ENCODE data around the gene BMPER.

BMPER gene

DNA sequence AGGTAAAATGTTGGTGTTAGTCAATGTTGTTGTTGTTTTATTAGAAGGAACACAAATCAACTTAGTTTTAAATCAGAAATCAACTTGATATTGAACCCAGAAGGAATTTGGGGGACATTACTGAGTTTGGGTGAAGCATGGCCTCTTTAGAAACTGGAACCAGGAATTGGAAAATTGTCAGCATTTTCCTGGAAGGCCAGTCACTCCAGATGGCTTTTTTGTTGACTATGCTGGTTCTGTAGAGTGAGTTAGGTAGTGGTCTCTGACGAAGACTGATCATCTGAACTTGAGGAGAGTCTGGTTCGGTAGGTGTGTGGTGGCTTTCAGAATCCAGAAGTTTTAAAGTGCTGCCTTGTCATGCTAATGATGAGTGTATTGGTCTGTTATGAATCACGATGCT, 111.5 kb downstream of the BMPER start:
- DNase-seq (ENCODE audit: low read depth in 3 of 3, low spot score in 1 of 3) = no peak

GRCh38 chr7:34019301-34019790, 114.0 kb downstream of the BMPER start:
- no peak for DNase-seq (ENCODE audit: low read depth in 3 of 3, low spot score in 1 of 3)

DNA sequence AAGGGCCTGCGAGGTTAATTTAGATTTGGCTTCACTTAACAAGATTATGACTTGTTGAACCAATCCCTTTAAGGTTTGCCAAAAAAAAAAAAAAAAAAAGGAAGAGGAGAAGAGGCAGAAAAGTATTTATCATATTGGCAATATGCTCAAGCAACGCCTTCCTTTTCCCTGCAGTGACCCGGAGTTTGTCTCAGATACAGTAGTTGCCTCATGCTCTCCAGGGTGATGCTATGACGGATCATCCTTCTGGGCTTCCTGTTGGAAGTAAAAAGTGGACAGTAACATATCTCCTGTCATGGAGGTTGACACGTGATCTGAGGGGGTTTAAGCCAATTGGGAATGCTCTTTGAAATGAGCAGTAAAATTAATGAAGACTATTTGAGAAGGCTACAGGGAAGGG, 117.3 kb downstream of the BMPER start:
- DNase-seq (ENCODE audit: low read depth in 3 of 3, low spot score in 1 of 3) = no peak

DNA sequence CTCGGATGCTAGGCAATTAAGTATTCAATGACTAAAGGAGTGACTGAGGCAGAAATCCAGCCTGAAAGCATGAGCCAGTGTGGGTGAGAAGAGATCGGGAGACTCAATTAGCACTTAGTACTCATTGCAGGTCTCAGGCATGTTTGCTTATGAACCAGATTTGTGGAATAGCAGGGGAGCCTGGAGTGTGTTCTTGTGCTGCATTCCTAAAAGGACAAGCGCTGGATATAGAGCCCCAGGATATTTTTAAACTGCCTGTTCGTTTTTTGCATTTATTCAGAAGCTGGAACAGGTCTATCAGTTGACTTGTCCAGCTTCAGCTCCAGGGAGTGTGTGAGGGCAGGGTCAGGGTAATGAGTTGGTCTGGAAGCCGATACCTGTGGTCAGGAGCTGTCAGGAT, 120.3 kb downstream of the BMPER start:
- no peak for DNase-seq (ENCODE audit: low read depth in 3 of 3, low spot score in 1 of 3)

DNA sequence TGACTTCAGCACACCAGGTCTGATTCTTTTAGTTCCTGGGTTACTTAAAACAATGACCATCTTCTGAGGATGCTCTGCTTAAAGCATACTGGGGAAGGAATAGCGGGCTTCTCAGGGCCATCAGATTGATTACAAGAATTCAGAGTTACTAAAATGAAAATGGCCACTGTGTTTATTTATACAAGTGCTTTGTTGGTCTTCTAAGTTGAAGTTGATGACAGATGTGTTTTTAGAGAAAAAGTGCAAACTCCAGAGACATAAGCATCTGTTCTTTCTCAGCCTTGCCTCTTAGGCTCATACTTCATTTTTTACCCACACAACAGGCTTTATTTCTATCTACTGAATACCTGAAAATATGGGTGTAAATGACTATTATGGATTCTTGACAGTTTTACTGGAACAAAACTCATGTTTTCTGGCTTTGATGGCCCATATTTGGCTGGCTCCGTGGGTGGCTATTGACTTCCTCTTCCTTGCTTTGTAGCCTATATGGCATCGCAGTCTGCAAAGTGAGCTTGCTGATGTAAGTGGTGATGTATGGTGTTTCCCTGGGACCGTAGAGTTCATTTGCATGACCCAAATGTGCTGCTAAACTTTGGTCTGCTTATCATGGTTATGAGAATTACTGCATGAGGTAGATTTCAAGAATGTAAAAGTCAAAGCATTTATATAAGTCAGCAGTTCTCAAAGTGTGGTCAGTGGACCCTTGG, 121.3 kb downstream of the BMPER start:
- no peak for DNase-seq (ENCODE audit: low read depth in 3 of 3, low spot score in 1 of 3)

DNA sequence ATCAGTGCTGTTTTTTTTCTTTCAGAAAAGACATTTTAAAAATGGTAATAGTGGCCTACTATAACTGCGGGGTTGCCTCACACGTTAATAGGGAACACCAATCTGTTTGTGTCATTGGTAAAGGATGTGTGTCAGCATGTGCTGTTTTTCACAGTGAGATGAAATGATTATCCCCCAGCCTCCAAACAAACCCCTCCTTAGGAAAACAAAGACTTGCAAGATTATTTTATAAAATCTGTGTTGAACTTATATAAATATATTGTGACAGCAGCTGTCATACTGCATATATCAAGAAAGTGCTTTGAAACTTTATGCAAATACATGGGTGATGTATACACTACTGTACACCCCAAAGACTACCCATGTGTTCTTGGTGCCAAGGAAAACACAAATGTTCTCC, 125.8 kb downstream of the BMPER start:
- DNase-seq (ENCODE audit: low read depth in 3 of 3, low spot score in 1 of 3) = no peak

DNA sequence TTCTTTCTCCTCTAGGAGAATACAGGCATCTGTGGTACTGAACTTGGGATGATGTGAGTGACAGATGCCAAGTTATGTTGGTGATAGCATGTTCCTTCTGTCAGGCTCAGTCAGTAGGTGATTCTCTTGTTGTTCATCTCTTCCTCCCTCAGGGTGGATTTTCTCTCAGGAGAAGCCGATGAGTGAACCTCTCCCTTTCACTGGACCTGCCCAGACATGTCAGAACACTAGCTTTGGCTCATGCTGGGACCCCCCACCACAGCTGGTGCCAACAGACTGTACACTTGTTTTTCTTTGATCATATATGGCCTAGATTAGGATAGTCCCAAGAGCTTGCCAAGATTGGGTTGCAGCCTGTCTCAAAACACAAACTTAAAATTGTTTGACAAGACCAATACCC, 129.4 kb downstream of the BMPER start:
- DNase-seq (ENCODE audit: low read depth in 3 of 3, low spot score in 1 of 3) = no peak

DNA sequence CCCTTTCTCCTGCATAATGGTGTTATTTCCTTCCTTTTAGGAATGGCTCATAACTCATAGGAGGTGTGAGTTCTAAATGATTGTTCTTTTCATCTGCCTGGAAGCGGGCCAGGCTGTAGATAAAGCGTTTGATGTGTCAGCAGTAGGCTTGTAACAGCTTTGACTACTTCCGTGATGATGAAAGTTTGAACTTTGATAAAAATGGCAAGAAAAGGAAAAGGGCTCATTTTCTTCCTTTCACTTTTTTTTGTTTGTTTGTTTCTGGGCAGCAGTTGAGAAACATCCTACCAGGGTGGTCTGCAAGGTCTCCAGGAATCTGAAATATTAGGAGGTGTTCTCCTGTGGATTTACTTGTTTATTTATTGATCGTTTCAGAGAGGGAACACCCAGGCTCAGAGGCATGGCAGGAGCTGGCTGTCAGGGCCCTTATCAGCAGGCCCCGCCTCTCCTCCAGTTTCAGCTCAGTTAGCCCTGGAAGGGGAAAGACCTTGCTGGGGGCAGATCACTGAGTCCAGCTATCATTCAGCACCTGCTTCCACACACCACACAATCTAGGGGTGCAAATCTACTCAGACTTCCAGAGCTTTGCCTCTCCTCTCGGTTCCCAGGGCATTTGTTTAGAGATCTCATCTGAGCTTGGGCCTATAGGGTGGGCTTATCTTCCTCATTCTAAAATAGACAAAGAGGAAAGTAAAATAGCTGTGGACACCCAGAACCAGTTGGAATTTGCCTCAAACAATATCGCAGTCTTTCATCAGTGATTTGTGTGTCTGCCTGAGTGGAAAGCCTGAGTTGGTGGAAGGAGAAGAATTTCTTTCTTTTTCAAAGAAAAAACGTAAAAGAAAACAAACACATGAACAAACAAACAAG, 130.9 kb downstream of the BMPER start:
- no peak for DNase-seq (ENCODE audit: low read depth in 3 of 3, low spot score in 1 of 3)

DNA sequence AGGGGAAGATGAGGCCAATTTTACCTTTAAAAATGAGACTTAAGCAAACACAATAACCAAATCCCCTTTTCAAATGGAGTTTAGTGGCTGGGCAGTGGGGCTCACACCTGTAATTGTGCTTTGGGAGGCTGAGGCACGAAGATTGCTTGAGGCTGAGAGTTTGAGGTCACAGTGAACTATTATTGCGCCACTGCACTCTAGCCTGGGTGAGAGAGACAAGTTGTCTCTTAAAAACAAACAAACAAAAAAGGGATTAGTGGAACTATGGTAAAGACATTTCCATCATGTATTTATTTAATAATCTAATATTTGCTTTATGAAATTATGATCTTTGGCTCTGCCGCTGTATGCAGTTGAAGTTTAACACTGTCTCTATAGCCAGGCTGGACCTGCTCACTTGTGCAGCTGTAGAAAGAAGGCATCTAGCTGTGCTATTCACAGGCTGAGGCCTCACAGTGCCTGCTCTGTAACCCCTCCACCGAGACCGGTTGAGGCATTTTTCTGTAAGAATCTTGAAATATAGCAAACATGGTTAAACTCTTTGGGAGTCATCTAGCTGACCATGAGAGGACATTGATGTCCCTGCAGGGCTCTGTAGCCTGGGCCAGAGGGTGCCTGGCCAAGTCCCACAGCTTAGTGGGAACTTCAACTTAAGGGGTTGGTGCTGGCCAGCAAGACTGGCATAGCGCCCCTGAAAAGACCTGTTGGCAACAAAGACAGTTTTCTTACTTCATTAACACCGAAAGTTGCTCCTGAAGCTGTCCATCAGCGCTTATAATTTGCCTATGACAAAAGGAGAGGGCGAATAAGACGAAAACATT, 131.8 kb downstream of the BMPER start:
- DNase-seq (ENCODE audit: low read depth in 3 of 3, low spot score in 1 of 3) = no peak

GRCh38 chr7:34038816-34039470, 133.6 kb downstream of the BMPER start:
- no peak for DNase-seq (ENCODE audit: low read depth in 3 of 3, low spot score in 1 of 3)

- no peak for DNase-seq (ENCODE audit: low read depth in 3 of 3, low spot score in 1 of 3)
These were observed 136.4 kb downstream of the BMPER start for GRCh38 chr7:34041707-34042106.

- DNase-seq (ENCODE audit: low read depth in 3 of 3, low spot score in 1 of 3) = no peak
These were observed 137.1 kb downstream of the BMPER start for GRCh38 chr7:34042406-34042805.

DNA sequence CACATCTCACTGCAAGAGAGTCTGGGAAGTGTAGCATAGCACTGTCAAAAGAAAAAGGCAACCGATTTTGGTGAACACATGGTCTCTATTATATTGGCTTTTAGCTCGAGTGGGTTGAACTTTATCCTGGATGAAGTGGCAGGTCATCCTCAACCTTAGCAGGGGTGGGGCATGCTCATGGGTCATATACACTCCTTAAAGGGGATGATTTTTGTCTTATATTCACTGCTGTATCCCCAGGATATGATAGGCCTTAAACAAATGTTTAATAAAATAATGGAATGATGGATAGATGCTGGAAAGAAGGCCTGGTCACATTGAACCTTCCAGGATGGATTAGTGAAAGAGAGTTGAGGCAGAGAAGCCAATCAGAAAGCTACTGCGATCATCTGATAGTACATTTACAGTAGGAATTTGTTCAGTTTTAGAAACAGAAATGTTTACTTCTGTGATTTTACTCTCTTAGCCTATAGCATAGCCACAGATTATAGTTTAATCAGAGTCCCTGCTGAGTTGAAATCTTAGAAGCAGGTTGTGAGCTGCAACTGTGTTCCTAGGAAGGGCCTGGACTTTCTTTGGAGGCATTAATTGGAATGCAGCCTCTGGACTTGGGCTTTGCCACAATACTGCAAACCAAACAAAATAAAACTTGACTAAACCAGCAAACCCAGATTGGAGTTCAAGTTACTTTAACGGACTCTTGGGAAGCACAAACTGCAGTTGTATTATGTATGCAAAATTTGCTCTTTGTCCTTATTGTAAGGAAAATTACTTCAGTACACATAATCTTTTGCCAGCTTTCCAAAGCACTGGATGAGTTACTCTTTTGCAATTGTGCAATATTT, 138.3 kb downstream of the BMPER start:
- no peak for DNase-seq (ENCODE audit: low read depth in 3 of 3, low spot score in 1 of 3)

DNA sequence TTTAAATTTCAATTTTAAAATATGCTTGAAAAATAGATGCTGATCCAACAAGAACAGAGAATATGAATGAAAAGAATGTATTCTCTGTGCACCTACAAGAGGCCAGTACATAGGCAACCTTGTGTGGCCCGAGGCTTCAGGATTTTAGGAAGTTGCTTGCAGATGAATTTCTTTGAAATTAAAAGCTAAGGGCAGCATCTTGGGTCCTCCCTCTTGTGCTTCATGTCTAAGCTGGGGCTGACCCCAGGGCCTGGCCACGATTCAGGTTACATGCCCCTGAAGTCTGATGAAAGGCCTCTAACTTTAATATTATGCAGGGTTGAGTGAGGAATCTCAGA, 138.9 kb downstream of the BMPER start:
- DNase-seq (ENCODE audit: low read depth in 3 of 3, low spot score in 1 of 3) = no peak

DNA sequence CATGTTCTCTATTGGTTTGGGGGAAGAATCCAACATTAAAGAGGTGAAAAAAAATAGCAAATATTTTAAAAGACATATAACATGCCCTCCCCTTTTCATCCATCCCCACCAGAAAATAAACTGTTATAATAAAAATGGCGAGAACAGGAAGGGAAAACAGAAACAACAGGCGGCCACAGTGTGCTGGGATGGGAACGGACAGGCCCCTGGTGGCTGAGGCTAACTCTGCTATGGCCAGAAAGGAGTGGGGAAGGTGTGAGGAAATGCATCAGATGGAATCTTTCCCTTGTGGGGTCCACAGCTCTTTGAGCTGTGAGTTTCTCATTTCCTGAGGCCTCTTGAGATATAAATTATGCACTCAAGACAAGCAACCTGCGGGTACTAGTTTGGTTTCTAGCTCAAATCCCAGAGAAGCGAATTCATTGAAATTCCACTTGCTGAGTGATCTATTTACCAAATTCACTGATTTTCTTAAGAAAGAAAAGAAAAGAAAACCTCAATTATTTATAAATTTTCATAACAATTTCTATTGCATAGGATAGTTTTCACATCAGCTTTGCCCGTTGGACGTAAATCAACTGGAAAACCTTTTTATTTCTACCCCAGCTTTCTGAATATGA, 139.5 kb downstream of the BMPER start:
- DNase-seq (ENCODE audit: low read depth in 3 of 3, low spot score in 1 of 3) = no peak

GRCh38 chr7:34048445-34048844, 143.1 kb downstream of the BMPER start:
- no peak for DNase-seq (ENCODE audit: low read depth in 3 of 3, low spot score in 1 of 3)

DNA sequence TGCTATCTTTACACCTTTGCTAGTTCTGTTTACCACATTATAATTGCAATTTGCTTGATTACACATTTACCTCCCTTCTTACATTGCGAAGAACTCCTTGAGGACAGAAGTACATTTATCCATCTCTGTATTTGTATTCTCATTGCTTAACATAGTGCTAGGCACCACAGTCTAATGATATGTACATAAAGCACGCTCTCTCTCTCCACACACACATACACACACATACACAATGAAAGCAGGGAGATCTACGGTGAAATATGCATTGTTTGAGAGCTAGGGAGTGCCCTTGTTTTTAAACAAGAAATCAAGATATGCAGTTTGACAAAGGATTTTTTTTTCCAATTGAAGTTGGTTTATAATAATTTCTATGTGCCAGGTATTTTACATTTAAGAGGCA, 148.7 kb downstream of the BMPER start:
- DNase-seq (ENCODE audit: low read depth in 3 of 3, low spot score in 1 of 3) = no peak

GRCh38 chr7:34057136-34057535, 151.8 kb downstream of the BMPER start:
- DNase-seq (ENCODE audit: low read depth in 3 of 3, low spot score in 1 of 3) = no peak

- DNase-seq (ENCODE audit: low read depth in 3 of 3, low spot score in 1 of 3) = no peak
These were observed 152.6 kb downstream of the BMPER start for GRCh38 chr7:34057956-34058355.

DNA sequence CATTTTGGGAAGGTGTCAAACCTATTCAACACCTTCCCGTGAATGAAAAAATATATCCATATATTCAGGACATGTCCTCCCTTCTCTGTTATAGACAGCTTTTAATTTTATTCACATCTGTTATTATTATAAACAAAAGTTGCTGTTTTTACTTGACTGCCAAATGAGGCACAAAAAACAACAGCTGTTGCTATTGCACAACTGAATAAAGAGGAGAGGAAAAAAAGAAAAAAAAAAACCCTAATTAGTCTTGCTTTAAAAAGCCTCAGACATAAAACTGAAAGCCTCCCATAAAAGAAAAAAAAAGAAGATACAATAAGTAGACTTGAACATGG, 153.4 kb downstream of the BMPER start:
- DNase-seq (ENCODE audit: low read depth in 3 of 3, low spot score in 1 of 3) = no peak
